Upper lobe of right lung (tissue), 1 donor: Measurements from ENCODE around the gene TAF11L6. TPM values are rescaled to one million over a fixed set of nuclear protein-coding genes. Genes with fewer than 3 reads are reported as not detected.
A peak's percentile ranks its signal among the peaks of the same experiment; 100 is the strongest.
"Not testable (repeated sequence)": the region's sequence is repeated elsewhere in the genome, so short reads cannot be mapped to it uniquely, and the experiment has no call there.

Experiments
- ATAC-seq: fragments of 200-7000 bp; cut with Tn5 transposase; one replicate; pipeline ENCODE4 v1.9.1; 2020; ENCODE audit warnings: mild to moderate bottlenecking, moderate library complexity
- DNase-seq: peaks from one replicate; pipeline ENCODE4 v3.0.0-alpha.2; 2020
- H3K27ac ChIP-seq: fragments of 200-600 bp; one replicate; pipeline ENCODE4 v1.8.0; 2022
- H3K27me3 ChIP-seq: fragments of 200-600 bp; one replicate; pipeline ENCODE4 v1.8.0; 2022; ENCODE audit warnings: mild to moderate bottlenecking
- H3K36me3 ChIP-seq: fragments of 200-600 bp; one replicate; pipeline ENCODE4 v1.8.0; 2022
- H3K4me1 ChIP-seq: fragments of 200-600 bp; one replicate; pipeline ENCODE4 v1.8.0; 2022
- H3K4me3 ChIP-seq: fragments of 200-600 bp; one replicate; pipeline ENCODE4 v1.8.0; 2022; ENCODE audit warnings: mild to moderate bottlenecking
- H3K9me3 ChIP-seq: fragments of 200-600 bp; one replicate; pipeline ENCODE4 v1.8.0; 2022
- intact Hi-C: fragments of 100-400 bp; cut with DNase I; formaldehyde crosslinking; loops from one replicate; pipeline ENCODE4 v1.11.0; 2022
- total RNA-seq: library from RNA; stranded (reverse); fragmentation: NEBNext Ultra II Directional; extraction: Animal tissue kit (Norgen Biotek cat#: 25700); gene quantifications from one replicate; pipeline ENCODE4 v1.2.1, GENCODE V29; 2021
- TF ChIP-seq, protein P1 (sequence below): fragments of 200-600 bp; IDR thresholded peaks from one replicate; pipeline ENCODE4 v1.8.0; 2022; ENCODE audit warnings: antibody characterized with exemption
- donor health status: DM: no; HTN: yes; CAD: no; lungs with severe emphysema.

Gene TAF11L6
- total RNA-seq, 1 donor from 2014 or later = not detected

- Histone ChIP-seq H3K4me3 (no peak overlapping the region), H3K4me1 (no peaks in the 10 kb centered on the region), H3K27me3 (no peaks in the 10 kb centered on the region), H3K27ac (no peak overlapping the region), H3K9me3 (no peaks in the 10 kb centered on the region), H3K36me3 (no peaks in the 10 kb centered on the region)
- no peak for DNase-seq
- TF ChIP-seq, protein P1, sequence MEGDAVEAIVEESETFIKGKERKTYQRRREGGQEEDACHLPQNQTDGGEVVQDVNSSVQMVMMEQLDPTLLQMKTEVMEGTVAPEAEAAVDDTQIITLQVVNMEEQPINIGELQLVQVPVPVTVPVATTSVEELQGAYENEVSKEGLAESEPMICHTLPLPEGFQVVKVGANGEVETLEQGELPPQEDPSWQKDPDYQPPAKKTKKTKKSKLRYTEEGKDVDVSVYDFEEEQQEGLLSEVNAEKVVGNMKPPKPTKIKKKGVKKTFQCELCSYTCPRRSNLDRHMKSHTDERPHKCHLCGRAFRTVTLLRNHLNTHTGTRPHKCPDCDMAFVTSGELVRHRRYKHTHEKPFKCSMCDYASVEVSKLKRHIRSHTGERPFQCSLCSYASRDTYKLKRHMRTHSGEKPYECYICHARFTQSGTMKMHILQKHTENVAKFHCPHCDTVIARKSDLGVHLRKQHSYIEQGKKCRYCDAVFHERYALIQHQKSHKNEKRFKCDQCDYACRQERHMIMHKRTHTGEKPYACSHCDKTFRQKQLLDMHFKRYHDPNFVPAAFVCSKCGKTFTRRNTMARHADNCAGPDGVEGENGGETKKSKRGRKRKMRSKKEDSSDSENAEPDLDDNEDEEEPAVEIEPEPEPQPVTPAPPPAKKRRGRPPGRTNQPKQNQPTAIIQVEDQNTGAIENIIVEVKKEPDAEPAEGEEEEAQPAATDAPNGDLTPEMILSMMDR = no peak
- ATAC-seq = no peak
- intact Hi-C loops = no loop called here
Measured at GRCh38 chr5:17497446-17497845, 31.0 kb upstream of the TAF11L6 start.

DNA sequence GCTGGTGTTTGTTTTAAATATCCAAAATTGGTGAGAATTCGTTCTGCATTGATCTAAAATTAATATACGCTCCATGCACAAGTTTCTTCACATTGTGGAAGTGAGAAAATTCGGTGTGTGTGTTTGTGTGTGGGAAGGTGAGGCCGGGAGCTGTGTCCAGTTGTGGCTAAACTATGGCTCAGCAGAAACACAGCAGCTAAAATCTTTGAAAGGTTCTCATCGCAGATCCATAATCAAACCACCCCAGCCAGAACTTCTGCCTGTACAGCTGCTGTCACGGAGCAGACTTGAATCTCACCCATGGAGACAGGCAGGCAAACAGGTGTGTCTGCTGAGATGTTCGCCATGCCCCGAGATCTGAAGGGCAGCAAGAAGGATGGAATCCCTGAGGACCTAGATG, 30.5 kb upstream of the TAF11L6 start, which contains the start of gene TAF11L2:
Gene TAF11L2 (plus strand): TSS at position 301 of the 400 bp plus-strand sequence.
- H3K4me1 ChIP-seq, DNase-seq, H3K9me3 ChIP-seq, H3K36me3 ChIP-seq, H3K27ac ChIP-seq, H3K27me3 ChIP-seq, H3K4me3 ChIP-seq, intact Hi-C loops, ATAC-seq: not testable (repeated sequence)

- H3K27me3 ChIP-seq = no peaks in the 10 kb centered on the region
- H3K4me3 ChIP-seq = no peak overlapping the region
- ATAC-seq = no peak
- no peak overlapping the region for H3K27ac ChIP-seq
- TF ChIP-seq, protein P1 = no peak
- DNase-seq = no peak
- no peaks in the 10 kb centered on the region for H3K4me1 ChIP-seq
- intact Hi-C loops = no loop called here
- H3K9me3 ChIP-seq = no peaks in the 10 kb centered on the region
- no peaks in the 10 kb centered on the region for H3K36me3 ChIP-seq
Measured at GRCh38 chr5:17511775-17512325, 16.6 kb upstream of the TAF11L6 start.

- H3K4me3 ChIP-seq, H3K27me3 ChIP-seq, H3K4me1 ChIP-seq, H3K36me3 ChIP-seq, ATAC-seq, intact Hi-C loops, H3K27ac ChIP-seq, H3K9me3 ChIP-seq: not testable (repeated sequence)
- peak; percentile 66 for DNase-seq
Measured at GRCh38 chr5:17517526-17517925, 10.9 kb upstream of the TAF11L6 start.

GRCh38 chr5:17518067-17518466, 10.4 kb upstream of the TAF11L6 start, which contains the start of gene TAF11L3:
Gene TAF11L3, plus strand, starts transcription at chr5:17518367.
- H3K4me3 ChIP-seq, ATAC-seq, H3K27ac ChIP-seq, intact Hi-C loops, H3K36me3 ChIP-seq, H3K9me3 ChIP-seq, H3K4me1 ChIP-seq, DNase-seq, H3K27me3 ChIP-seq: not testable (repeated sequence)

DNA sequence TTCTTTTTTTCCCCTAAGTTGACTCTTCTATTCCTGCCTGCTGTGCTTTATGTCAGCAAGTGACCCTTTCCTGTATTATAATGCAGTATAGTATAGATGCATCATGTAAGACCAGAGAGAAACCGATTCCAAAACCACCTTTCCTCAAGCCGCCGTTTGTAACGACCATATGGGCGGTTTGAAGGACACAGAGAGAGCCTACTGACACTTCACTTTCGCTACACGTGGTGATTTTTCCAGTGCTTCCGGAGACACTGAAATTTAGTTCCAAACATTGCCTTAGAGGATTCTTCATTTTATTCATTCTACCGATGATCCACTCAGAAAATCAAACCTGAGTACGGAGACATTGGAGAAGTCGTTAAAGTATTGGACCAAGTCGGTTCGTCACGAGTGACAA, 9.0 kb upstream of the TAF11L6 start:
- not testable (repeated sequence) for H3K9me3 ChIP-seq, H3K4me1 ChIP-seq

GRCh38 chr5:17521501-17521900, 7.0 kb upstream of the TAF11L6 start, which contains the start of gene TAF11L4:
Gene TAF11L4, plus strand, starts transcription at chr5:17521801.
- H3K4me3 ChIP-seq, DNase-seq, H3K9me3 ChIP-seq, H3K36me3 ChIP-seq, H3K27me3 ChIP-seq, intact Hi-C loops, ATAC-seq, H3K4me1 ChIP-seq, H3K27ac ChIP-seq: not testable (repeated sequence)

More for the DNA sequence above, 9.0 kb upstream of the TAF11L6 start:
- H3K36me3 ChIP-seq, H3K27ac ChIP-seq, intact Hi-C loops, H3K4me3 ChIP-seq, DNase-seq, H3K27me3 ChIP-seq, ATAC-seq: not testable (repeated sequence)

- DNase-seq, intact Hi-C loops, H3K36me3 ChIP-seq, H3K27ac ChIP-seq, ATAC-seq, H3K4me3 ChIP-seq, H3K9me3 ChIP-seq, H3K27me3 ChIP-seq, H3K4me1 ChIP-seq: not testable (repeated sequence)
Measured at GRCh38 chr5:17524935-17525334, 3.5 kb upstream of the TAF11L6 start, which contains the start of gene TAF11L5. Gene TAF11L5, plus strand, starts transcription at chr5:17525235.

DNA sequence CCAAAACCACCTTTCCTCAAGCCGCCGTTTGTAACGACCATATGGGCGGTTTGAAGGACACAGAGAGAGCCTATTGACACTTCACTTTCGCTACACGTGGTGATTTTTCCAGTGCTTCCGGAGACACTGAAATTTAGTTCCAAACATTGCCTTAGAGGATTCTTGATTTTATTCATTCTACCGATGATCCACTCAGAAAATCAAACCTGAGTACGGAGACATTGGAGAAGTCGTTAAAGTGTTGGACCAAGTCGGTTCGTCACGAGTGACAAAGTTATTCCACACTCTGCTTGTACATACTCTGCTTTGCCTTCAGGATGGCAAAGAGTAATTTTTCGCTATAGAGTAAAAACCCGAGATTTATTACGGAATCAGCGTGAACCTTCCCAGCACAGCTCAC, 2.0 kb upstream of the TAF11L6 start:
- H3K4me3 ChIP-seq, H3K9me3 ChIP-seq, H3K27me3 ChIP-seq, H3K27ac ChIP-seq, DNase-seq, intact Hi-C loops, ATAC-seq, H3K4me1 ChIP-seq, H3K36me3 ChIP-seq: not testable (repeated sequence)

Other genes with a start within 250 kb of the TAF11L6 start
- not detected for gene TAF11L2, start 30.4 kb upstream of the TAF11L6 start, total RNA-seq
- not detected for gene TAF11L3, start 10.3 kb upstream of the TAF11L6 start, total RNA-seq
- not detected for gene TAF11L4, start 6.9 kb upstream of the TAF11L6 start, total RNA-seq
- not detected for gene TAF11L5, start 3.4 kb upstream of the TAF11L6 start, total RNA-seq
- gene TAF11L7, start 57.1 kb downstream of the TAF11L6 start, total RNA-seq = not detected
- gene TAF11L8, start 62.3 kb downstream of the TAF11L6 start, total RNA-seq = not detected
- not detected for gene TAF11L9, start 65.7 kb downstream of the TAF11L6 start, total RNA-seq
- gene TAF11L10, start 69.2 kb downstream of the TAF11L6 start, total RNA-seq = not detected
- not detected for gene TAF11L11, start 75.5 kb downstream of the TAF11L6 start, total RNA-seq
- gene TAF11L12, start 81.7 kb downstream of the TAF11L6 start, total RNA-seq = not detected
- not detected for gene TAF11L13, start 103.4 kb downstream of the TAF11L6 start, total RNA-seq
- gene TAF11L14, start 105.8 kb downstream of the TAF11L6 start, total RNA-seq = not detected